HEK293 (cell line): ENCODE data around the gene EHD3.

ENCODE experiments used
- ATF2 ChIP-seq: fragments of 450-650 bp; formaldehyde crosslinking; IDR thresholded peaks from 2 replicates; pipeline ENCODE4 v1.5.1; 2016; ENCODE audit warnings: missing biosample characterization, missing genetic modification characterization, low read depth
- BCL11B ChIP-seq: fragments of 450-650 bp; formaldehyde crosslinking; IDR thresholded peaks from 2 replicates; pipeline ENCODE4 v1.5.1; 2016; ENCODE audit warnings: low read depth, missing biosample characterization, missing genetic modification characterization
- FEZF1 ChIP-seq: fragments of 450-650 bp; formaldehyde crosslinking; IDR thresholded peaks from 2 replicates; pipeline ENCODE4 v1.5.1; 2016; ENCODE audit warnings: missing biosample characterization, missing genetic modification characterization
- GLIS2 ChIP-seq: fragments of 450-650 bp; formaldehyde crosslinking; IDR thresholded peaks from 2 replicates; pipeline ENCODE4 v1.5.1; 2016; ENCODE audit warnings: missing biosample characterization, missing genetic modification characterization
- SALL2 ChIP-seq: fragments of 450-650 bp; formaldehyde crosslinking; IDR thresholded peaks from 2 replicates; pipeline ENCODE4 v1.5.0; 2017; ENCODE audit warnings: missing biosample characterization, mild to moderate bottlenecking, missing genetic modification characterization, borderline replicate concordance
- SCRT2 ChIP-seq: fragments of 450-650 bp; formaldehyde crosslinking; IDR thresholded peaks from 2 replicates; pipeline ENCODE4 v1.5.1; 2016; ENCODE audit warnings: missing biosample characterization, missing genetic modification characterization
- SP3 ChIP-seq: fragments of 450-650 bp; formaldehyde crosslinking; IDR thresholded peaks from 2 replicates; pipeline ENCODE4 v1.5.1; 2016; ENCODE audit warnings: missing biosample characterization, missing genetic modification characterization
- SP7 ChIP-seq: fragments of 450-650 bp; formaldehyde crosslinking; IDR thresholded peaks from 2 replicates; pipeline ENCODE4 v1.5.1; 2016; ENCODE audit warnings: missing biosample characterization, missing genetic modification characterization
- TRIM28 ChIP-seq: IDR thresholded peaks from 2 replicates; pipeline ENCODE4 v1.6.1; 2011; ENCODE audit warnings: low read length, control low read depth, borderline replicate concordance
- YY1 ChIP-seq: fragments of 450-650 bp; formaldehyde crosslinking; IDR thresholded peaks from 2 replicates; pipeline ENCODE4 v1.5.1; 2018; ENCODE audit warnings: missing biosample characterization, missing genetic modification characterization
- YY2 ChIP-seq: fragments of 450-650 bp; formaldehyde crosslinking; IDR thresholded peaks from 2 replicates; pipeline ENCODE4 v1.5.1; 2016; ENCODE audit warnings: missing biosample characterization, missing genetic modification characterization
- ZBTB17 ChIP-seq: fragments of 450-650 bp; formaldehyde crosslinking; IDR thresholded peaks from 2 replicates; pipeline ENCODE4 v1.5.1; 2016; ENCODE audit warnings: missing biosample characterization, missing genetic modification characterization
- ZBTB26 ChIP-seq: fragments of 450-650 bp; formaldehyde crosslinking; optimal IDR thresholded peaks from 2 replicates; pipeline ENCODE3; 2016; ENCODE audit warnings: missing biosample characterization, mild to moderate bottlenecking, missing genetic modification characterization
- ZBTB48 ChIP-seq: fragments of 450-650 bp; formaldehyde crosslinking; IDR thresholded peaks from 2 replicates; pipeline ENCODE4 v1.5.1; 2016; ENCODE audit warnings: missing biosample characterization, missing genetic modification characterization
- ZEB2 ChIP-seq: fragments of 450-650 bp; formaldehyde crosslinking; IDR thresholded peaks from 2 replicates; pipeline ENCODE4 v1.5.1; 2016; ENCODE audit warnings: missing biosample characterization, missing genetic modification characterization
- ZIC2 ChIP-seq: fragments of 450-650 bp; formaldehyde crosslinking; IDR thresholded peaks from 2 replicates; pipeline ENCODE4 v1.5.1; 2016; ENCODE audit warnings: missing biosample characterization, missing genetic modification characterization
- ZNF138 ChIP-seq: fragments of 450-650 bp; formaldehyde crosslinking; IDR thresholded peaks from 2 replicates; pipeline ENCODE4 v1.5.1; 2016; ENCODE audit warnings: missing biosample characterization, missing genetic modification characterization, borderline replicate concordance
- ZNF221 ChIP-seq: fragments of 450-650 bp; formaldehyde crosslinking; IDR thresholded peaks from 2 replicates; pipeline ENCODE4 v1.5.1; 2017; ENCODE audit warnings: missing biosample characterization, missing genetic modification characterization, borderline replicate concordance
- ZNF23 ChIP-seq: fragments of 450-650 bp; formaldehyde crosslinking; IDR thresholded peaks from 2 replicates; pipeline ENCODE4 v1.5.1; 2016; ENCODE audit warnings: missing biosample characterization, missing genetic modification characterization, borderline replicate concordance
- ZNF26 ChIP-seq: fragments of 450-650 bp; formaldehyde crosslinking; IDR thresholded peaks from 2 replicates; pipeline ENCODE4 v1.5.1; 2016; ENCODE audit warnings: missing biosample characterization, missing genetic modification characterization
- ZNF341 ChIP-seq: fragments of 450-650 bp; formaldehyde crosslinking; IDR thresholded peaks from 2 replicates; pipeline ENCODE4; 2016; ENCODE audit warnings: low read depth, missing biosample characterization, missing genetic modification characterization
- ZNF529 ChIP-seq: fragments of 450-650 bp; formaldehyde crosslinking; IDR thresholded peaks from 2 replicates; pipeline ENCODE4 v1.5.1; 2017; ENCODE audit warnings: missing genetic modification characterization, missing biosample characterization; ENCODE audit not compliant: insufficient replicate concordance
- ZNF654 ChIP-seq: fragments of 450-650 bp; formaldehyde crosslinking; IDR thresholded peaks from 2 replicates; pipeline ENCODE4 v1.5.1; 2016; ENCODE audit warnings: low read depth, missing biosample characterization, missing genetic modification characterization
- ZNF76 ChIP-seq: fragments of 450-650 bp; formaldehyde crosslinking; IDR thresholded peaks from 2 replicates; pipeline ENCODE4; 2016; ENCODE audit warnings: low read depth, missing biosample characterization, missing genetic modification characterization, borderline replicate concordance
- ZSCAN30 ChIP-seq: fragments of 450-650 bp; IDR thresholded peaks from 2 replicates; pipeline ENCODE4 v1.5.1; 2018; ENCODE audit warnings: missing biosample characterization, mild to moderate bottlenecking, missing genetic modification characterization, moderate library complexity
- TF ChIP-seq, protein P1 (sequence below): fragments of 450-650 bp; formaldehyde crosslinking; IDR thresholded peaks from 2 replicates; pipeline ENCODE4 v1.5.1; 2016; ENCODE audit warnings: missing biosample characterization, missing genetic modification characterization
- TF ChIP-seq, protein P2 (sequence below): fragments of 450-650 bp; formaldehyde crosslinking; conservative IDR thresholded peaks from 2 replicates; pipeline ENCODE4 v1.5.1; 2016; ENCODE audit warnings: low read depth, missing biosample characterization, missing genetic modification characterization

Gene EHD3

GRCh38 chr2:31233741-31234682 lies at the start of gene EHD3 (continued):
- TF ChIP-seq ZNF23 (tag by site-specific recombination) (no peak), YY2 (peak; percentile 95), ATF2 (tag by site-specific recombination) (no peak), ZNF76 (peak; percentile 81; the same call in 1 of the 2 replicates), ZNF529 (tag by site-specific recombination) (no peak), GLIS2 (no peak), YY1 (tag by site-specific recombination) (peak; percentile 95), ZSCAN30 (tag by site-specific recombination) (peak; percentile 46; the same call in 1 of the 2 replicates), ZNF26 (no peak), ZBTB17 (tag by site-specific recombination) (peak; percentile 99), ZNF341 (tag by site-specific recombination) (peak; percentile 32; the same call in 1 of the 2 replicates), SP3 (tag by site-specific recombination) (peak; percentile 75), ZNF654 (peak; percentile 28; the same call in 1 of the 2 replicates), SCRT2 (tag by site-specific recombination) (no peak), ZIC2 (tag by site-specific recombination) (peak; percentile 22), FEZF1 (no peak), BCL11B (tag by site-specific recombination) (no peak), TRIM28 (peak; percentile 72; the same call in 1 of the 2 replicates), ZNF221 (tag by site-specific recombination) (no peak), SP7 (tag by site-specific recombination) (peak; percentile 66; the same call in 1 of the 2 replicates), ZNF138 (tag by site-specific recombination) (no peak), SALL2 (tag by site-specific recombination) (no peak), ZBTB48 (tag by site-specific recombination) (no peak), ZBTB26 (tag by site-specific recombination) (peak; percentile 66), ZEB2 (tag by site-specific recombination) (peak; percentile 58; the same call in 1 of the 2 replicates)
- TF ChIP-seq, protein P1, sequence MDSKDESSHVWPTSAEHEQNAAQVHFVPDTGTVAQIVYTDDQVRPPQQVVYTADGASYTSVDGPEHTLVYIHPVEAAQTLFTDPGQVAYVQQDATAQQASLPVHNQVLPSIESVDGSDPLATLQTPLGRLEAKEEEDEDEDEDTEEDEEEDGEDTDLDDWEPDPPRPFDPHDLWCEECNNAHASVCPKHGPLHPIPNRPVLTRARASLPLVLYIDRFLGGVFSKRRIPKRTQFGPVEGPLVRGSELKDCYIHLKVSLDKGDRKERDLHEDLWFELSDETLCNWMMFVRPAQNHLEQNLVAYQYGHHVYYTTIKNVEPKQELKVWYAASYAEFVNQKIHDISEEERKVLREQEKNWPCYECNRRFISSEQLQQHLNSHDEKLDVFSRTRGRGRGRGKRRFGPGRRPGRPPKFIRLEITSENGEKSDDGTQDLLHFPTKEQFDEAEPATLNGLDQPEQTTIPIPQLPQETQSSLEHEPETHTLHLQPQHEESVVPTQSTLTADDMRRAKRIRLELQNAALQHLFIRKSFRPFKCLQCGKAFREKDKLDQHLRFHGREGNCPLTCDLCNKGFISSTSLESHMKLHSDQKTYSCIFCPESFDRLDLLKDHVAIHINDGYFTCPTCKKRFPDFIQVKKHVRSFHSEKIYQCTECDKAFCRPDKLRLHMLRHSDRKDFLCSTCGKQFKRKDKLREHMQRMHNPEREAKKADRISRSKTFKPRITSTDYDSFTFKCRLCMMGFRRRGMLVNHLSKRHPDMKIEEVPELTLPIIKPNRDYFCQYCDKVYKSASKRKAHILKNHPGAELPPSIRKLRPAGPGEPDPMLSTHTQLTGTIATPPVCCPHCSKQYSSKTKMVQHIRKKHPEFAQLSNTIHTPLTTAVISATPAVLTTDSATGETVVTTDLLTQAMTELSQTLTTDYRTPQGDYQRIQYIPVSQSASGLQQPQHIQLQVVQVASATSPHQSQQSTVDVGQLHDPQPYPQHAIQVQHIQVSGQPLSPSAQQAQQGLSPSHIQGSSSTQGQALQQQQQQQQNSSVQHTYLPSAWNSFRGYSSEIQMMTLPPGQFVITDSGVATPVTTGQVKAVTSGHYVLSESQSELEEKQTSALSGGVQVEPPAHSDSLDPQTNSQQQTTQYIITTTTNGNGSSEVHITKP = peak; percentile 36
- TF ChIP-seq, protein P2, sequence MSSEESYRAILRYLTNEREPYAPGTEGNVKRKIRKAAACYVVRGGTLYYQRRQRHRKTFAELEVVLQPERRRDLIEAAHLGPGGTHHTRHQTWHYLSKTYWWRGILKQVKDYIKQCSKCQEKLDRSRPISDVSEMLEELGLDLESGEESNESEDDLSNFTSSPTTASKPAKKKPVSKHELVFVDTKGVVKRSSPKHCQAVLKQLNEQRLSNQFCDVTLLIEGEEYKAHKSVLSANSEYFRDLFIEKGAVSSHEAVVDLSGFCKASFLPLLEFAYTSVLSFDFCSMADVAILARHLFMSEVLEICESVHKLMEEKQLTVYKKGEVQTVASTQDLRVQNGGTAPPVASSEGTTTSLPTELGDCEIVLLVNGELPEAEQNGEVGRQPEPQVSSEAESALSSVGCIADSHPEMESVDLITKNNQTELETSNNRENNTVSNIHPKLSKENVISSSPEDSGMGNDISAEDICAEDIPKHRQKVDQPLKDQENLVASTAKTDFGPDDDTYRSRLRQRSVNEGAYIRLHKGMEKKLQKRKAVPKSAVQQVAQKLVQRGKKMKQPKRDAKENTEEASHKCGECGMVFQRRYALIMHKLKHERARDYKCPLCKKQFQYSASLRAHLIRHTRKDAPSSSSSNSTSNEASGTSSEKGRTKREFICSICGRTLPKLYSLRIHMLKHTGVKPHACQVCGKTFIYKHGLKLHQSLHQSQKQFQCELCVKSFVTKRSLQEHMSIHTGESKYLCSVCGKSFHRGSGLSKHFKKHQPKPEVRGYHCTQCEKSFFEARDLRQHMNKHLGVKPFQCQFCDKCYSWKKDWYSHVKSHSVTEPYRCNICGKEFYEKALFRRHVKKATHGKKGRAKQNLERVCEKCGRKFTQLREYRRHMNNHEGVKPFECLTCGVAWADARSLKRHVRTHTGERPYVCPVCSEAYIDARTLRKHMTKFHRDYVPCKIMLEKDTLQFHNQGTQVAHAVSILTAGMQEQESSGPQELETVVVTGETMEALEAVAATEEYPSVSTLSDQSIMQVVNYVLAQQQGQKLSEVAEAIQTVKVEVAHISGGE (tag by site-specific recombination) = peak; percentile 93
